HG02642 (cell line): Measurements from ENCODE around the gene DICER1.

ENCODE experiments used
- ATAC-seq: cut with Tn5 transposase; IDR thresholded peaks from one replicate; pipeline ENCODE4 v1.9.1; 2021; ENCODE audit warnings: mild to moderate bottlenecking; ENCODE audit not compliant: unreplicated experiment, poor library complexity

Gene DICER1

DNA sequence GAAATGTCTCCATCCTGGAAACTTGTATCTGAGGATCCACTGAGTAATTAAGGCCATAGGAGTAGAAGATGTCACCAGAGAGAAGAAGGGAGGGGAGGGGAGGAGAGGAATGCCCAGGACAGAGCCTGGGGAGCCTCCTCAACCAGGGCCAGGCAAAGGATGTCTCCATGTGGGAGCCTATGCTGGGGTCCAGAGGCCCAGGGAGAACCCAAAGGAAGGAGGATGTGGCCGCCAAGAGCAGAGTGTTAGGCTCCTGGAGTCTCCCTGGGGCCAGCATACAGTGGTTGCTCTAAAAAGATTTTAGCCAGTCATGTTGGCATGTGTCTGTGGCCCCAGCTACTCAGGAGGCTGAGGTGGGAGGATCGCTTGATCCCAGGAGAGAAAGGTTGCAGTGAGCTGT lies 92.6 kb downstream of the DICER1 start:
- ATAC-seq = no peak

DNA sequence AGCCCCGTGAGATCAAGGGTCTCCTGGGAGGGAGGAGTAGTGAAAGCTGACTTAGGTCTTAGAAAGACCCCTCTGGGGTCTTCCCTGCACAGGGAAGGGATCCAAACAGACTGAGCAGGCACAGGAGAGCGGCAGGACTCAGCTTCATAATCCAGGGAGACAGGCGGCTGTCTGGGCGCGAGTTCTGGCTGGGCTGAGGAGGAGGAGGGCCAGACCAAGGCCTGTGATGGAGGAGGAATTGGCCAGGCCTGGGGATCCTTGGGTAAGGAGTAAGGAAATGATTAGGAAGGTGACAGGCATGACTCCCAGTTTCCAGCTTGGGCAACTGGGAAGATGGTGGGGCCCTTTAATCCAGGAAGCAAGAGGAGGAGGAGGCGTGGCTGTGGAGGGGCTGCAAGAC lies 93.1 kb downstream of the DICER1 start:
- no peak for ATAC-seq

DNA sequence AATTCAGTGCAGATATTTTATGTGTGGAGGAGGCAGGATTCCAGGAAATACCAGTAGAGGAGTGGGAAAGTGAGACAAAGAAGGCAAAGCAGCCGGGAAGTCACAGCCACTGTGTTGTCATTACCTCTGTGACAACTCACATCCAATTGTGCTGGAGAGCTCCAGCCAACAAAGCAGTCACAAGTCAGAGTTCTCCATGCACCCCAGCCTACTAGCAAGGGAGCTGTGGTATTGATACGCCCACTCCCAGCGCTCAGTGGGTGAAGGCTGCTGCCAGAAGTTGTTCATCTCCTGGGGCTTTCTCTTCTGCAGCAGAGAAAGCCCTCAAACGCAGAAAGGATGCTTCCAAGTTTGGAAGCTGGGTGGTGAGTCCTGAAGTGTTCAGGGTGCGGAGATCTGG lies 93.9 kb downstream of the DICER1 start:
- ATAC-seq = no peak

- no peak for ATAC-seq
Measured at GRCh38 chr14:95062946-95063345, 94.4 kb downstream of the DICER1 start.

GRCh38 chr14:95062220-95062619 lies 95.1 kb downstream of the DICER1 start:
- ATAC-seq = no peak

GRCh38 chr14:95061317-95062093 lies 95.8 kb downstream of the DICER1 start:
- ATAC-seq = no peak

GRCh38 chr14:95059126-95059525 lies 98.2 kb downstream of the DICER1 start:
- no peak for ATAC-seq

- ATAC-seq = no peak
Measured at GRCh38 chr14:95058491-95058890, 98.8 kb downstream of the DICER1 start.

DNA sequence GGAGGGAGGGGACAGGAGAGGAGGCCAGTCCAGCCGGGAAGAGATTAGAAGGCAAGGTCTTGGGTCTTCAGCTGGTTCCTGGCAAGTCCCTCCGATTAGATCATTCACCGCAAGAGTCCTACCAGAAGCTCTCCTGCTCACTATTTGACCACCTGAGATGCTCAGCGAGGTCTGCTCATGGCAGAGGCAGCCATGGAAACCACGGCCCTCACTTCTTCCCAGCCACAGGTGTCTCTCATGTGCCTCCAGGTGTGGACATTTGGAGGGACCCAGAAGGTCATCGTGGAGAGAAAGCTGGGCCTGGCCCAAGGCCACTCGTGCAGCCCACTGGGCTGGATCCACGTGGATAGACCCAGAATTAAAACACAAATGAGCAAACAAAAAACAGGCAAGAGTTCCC lies 99.5 kb downstream of the DICER1 start:
- no peak for ATAC-seq

DNA sequence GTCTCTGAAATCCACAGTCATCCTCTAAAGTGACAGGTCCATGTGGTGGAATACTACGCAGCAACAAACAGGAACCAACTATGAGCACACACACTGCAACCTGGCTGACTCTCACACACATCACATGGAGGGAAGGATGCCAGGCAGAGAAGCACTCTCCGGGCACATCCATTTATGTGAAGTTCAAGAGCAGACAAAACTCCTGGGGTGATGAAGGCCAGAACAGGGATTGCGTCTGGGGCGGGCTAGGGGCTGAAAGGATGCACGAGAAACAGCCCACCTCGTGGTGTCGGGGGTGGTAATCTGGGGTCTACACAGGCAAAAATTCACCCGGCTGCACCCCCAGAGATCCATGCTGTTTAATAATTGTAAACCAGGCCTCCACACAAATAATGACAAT lies 100.2 kb downstream of the DICER1 start:
- ATAC-seq = no peak

DNA sequence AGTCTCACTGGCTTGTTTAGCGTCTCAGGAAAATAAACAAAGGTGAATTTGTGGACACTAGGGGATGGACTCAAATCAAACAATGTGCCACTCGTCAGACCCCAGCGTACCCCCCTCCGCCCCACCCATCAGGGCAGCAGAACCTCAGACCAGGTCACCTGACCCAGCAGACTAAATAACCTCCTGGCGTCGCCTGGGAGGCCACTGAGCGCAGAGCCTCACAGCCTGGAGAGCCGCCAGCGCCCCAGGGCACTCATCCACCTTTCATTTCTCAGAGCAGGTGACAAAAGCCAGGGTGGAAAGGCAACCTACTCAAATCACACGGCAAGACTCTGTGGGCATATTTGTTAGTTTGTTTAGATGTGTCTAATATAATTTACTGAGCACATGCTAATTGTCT lies 100.9 kb downstream of the DICER1 start:
- ATAC-seq = no peak

DNA sequence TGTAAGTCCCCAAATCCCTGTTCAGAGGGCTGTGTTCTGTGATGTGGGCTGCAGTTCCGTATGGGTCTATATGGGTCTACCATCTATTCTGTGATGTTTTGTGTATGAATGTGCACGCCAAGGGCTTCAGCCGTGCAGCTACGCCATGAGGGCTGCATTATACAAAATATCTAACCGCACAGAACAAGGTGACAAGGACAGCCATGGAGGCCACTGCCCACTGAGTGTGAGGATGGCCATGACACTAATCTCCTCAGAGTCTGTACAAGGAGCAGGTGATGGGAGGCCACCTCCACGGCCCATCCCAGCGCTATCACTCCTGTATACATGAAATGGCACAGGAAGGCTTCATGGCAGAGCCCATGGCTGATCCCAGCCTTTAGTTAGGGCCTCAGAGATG lies 102.0 kb downstream of the DICER1 start:
- ATAC-seq = no peak

DNA sequence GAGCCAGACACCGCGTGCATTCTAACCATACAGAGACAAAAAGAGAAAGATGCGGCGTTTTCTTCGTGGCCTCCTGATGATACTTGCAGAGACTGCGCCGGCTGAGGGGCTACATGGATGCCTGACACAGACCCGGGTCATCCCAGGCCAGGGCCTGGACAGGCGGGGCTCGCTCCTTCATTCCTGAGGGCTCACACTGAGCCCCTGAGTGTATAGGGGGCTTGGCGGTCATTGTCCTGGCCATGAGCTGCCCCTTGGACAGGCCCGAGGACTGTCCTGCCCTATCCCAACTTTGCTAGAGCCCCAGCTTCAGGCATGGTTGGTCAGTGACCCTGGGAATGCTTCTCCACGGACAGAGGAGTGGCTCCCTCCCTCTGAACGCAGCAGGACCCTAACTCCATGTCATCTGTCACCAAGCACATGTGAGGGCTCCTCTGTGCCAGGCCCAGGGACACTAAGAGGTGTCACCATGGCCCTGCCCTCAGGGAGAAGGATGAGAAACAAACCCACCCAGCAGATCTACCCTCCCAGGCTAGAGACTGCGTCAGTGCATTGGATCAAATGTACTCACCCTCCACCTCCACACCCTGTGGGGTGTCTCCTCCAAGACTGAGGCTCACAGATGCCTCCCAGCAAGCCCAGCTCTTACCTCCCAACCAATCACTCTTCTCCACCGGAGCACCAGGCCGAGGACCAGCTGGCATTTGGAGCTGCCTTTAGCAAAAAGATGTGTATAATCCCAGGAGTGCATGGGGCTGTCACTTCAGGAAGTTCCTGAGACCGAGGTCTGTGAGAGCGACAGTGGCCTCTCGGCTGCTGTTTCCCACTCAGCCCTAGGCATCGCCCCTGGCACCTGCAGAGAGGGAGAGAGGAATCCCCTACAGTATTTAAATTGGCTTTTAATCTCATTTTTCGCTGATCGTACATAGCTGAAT lies 102.7 kb downstream of the DICER1 start:
- no peak for ATAC-seq

GRCh38 chr14:95052016-95052585 lies 105.2 kb downstream of the DICER1 start:
- no peak for ATAC-seq

- ATAC-seq = no peak
Measured at GRCh38 chr14:95049952-95050351, 107.4 kb downstream of the DICER1 start.

GRCh38 chr14:95048771-95049312 lies 108.5 kb downstream of the DICER1 start:
- ATAC-seq = no peak

- ATAC-seq = no peak
Measured at GRCh38 chr14:95047754-95048153, 109.6 kb downstream of the DICER1 start.

DNA sequence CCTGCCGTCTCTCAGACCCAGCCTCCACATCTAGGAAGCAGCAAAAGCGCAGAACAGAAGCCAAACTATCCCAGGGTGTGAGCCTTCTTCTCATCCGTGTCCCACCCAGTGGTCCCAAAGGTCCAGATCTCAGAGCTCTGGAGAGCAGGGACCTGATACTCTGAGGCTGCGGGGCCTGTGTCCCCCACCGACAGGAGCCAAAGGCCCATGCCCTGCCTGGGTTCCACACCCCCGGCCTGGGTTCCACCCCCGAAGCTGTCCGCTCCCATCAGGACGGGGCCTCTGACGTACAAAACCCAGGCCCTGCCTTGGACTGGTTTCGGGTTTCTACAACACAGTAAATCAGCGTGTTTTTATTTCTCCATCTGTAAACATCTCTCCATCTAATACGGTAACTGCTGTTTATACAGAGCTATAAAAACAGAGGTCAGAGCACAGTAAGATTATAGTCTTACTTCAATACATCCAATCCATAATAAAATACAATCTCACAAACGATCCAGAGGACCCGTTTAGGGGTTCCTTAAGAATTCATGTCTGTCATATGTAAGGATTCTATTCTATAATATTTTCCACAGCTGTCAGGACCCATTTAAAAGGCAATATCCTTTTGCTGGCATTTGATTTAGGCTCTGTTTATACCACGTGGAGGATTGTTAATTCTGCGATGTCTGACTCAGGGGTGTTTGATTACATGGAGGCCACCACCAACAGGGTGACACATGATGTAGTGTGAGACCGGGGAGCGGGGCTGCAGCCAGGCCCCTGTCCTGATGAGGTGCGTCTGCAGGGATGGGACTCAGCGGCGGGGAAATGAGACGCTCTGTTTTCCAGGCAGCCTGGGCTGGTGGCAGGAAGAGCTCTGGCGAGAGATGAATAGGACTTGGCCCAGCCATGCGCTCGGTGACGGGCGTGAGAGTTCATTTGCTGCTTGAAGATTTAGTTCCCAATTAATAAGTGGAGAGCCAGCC lies 110.3 kb downstream of the DICER1 start:
- ATAC-seq = no peak

- ATAC-seq = no peak
Measured at GRCh38 chr14:95045836-95046430, 111.4 kb downstream of the DICER1 start.
